ENCODE measurements around the gene BACH1. TPM values are rescaled to one million over a fixed set of nuclear protein-coding genes. Genes with fewer than 3 reads are reported as not detected.

Gene BACH1
- total and polyA plus RNA-seq, 10 donors, result 6.7 to 131 (median 89.5) TPM

GRCh38 chr21:29386803-29387202 is 88.1 kb downstream of the BACH1 start:
- Histone ChIP-seq H3K4me3 (no peak overlapping the region), H3K27ac (no peak overlapping the region), H3K4me1 (no peaks in the 10 kb centered on the region), H3K9me3 (no peaks in the 10 kb centered on the region), H3K36me3 (peaks cover 0 to 4% (median 0%) of the 10 kb centered on the region in 6 donors), H3K27me3 (replicated peaks in 1 of 7) (no peaks in the 10 kb centered on the region)
- no peak for DNase-seq
- TF ChIP-seq CTCF (IDR thresholded peaks at IDR 0.05 in 8 of 11, conservative IDR thresholded peaks at IDR 0.05 in 3 of 11) (no peak), POLR2A (IDR thresholded peaks at IDR 0.05) (no peak), POLR2AphosphoS5 (IDR thresholded peaks at IDR 0.05) (no peak)
- 92 to 97% (median 94%) methylated on average over 4 of the region's 4 CpGs for WGBS, 5 donors
- intact Hi-C loops (cut with DNase I; ENCODE audit: low total_unique reads), result no loop called here

- H3K4me3 ChIP-seq, result no peak overlapping the region
- no peaks in the 10 kb centered on the region for H3K27me3 ChIP-seq (replicated peaks in 1 of 7)
- no peaks in the 10 kb centered on the region for H3K4me1 ChIP-seq
- H3K36me3 ChIP-seq, result peaks cover 0 to 4% (median 0%) of the 10 kb centered on the region in 6 donors
- TF ChIP-seq POLR2A (IDR thresholded peaks at IDR 0.05) (no peak), POLR2AphosphoS5 (IDR thresholded peaks at IDR 0.05) (no peak), CTCF (IDR thresholded peaks at IDR 0.05 in 8 of 11, conservative IDR thresholded peaks at IDR 0.05 in 3 of 11) (no peak)
- 91 to 97% (median 95%) methylated on average over 5 of the region's 5 CpGs for WGBS, 5 donors
- DNase-seq, result no peak
- H3K27ac ChIP-seq, result no peak overlapping the region
- no peaks in the 10 kb centered on the region for H3K9me3 ChIP-seq
- intact Hi-C loops (cut with DNase I; ENCODE audit: low total_unique reads), result no loop called here
Measured at GRCh38 chr21:29387598-29387997, 88.9 kb downstream of the BACH1 start.

- WGBS, 5 donors, result 83 to 95% (median 90%) methylated on average over 3 of the region's 3 CpGs
- no peaks in the 10 kb centered on the region for H3K4me1 ChIP-seq
- intact Hi-C loops (cut with DNase I; ENCODE audit: low total_unique reads), result no loop called here
Measured at GRCh38 chr21:29389136-29389535, 90.4 kb downstream of the BACH1 start.

GRCh38 chr21:29390778-29391177 is 92.1 kb downstream of the BACH1 start:
- intact Hi-C loops (cut with DNase I; ENCODE audit: low total_unique reads), result no loop called here
- TF ChIP-seq CTCF (IDR thresholded peaks at IDR 0.05 in 8 of 11, conservative IDR thresholded peaks at IDR 0.05 in 3 of 11) (no peak), POLR2A (IDR thresholded peaks at IDR 0.05) (no peak), POLR2AphosphoS5 (IDR thresholded peaks at IDR 0.05) (no peak)
- no peak for DNase-seq
- WGBS, 5 donors, result 95 to 97% (median 97%) methylated on average over 2 of the region's 2 CpGs
- no peaks in the 10 kb centered on the region for H3K27me3 ChIP-seq (replicated peaks in 1 of 7)
- peaks cover 0 to 6% (median 0%) of the 10 kb centered on the region in 8 donors for H3K9me3 ChIP-seq
- H3K4me3 ChIP-seq, result no peak overlapping the region
- H3K36me3 ChIP-seq, result peaks cover 0 to 4% (median 0%) of the 10 kb centered on the region in 6 donors
- H3K4me1 ChIP-seq, result no peaks in the 10 kb centered on the region
- H3K27ac ChIP-seq, result no peak overlapping the region

More at GRCh38 chr21:29389136-29389535, 90.4 kb downstream of the BACH1 start:
- H3K27me3 ChIP-seq (replicated peaks in 1 of 7), result no peaks in the 10 kb centered on the region
- DNase-seq, result no peak
- H3K4me3 ChIP-seq, result no peak overlapping the region
- TF ChIP-seq CTCF (IDR thresholded peaks at IDR 0.05 in 8 of 11, conservative IDR thresholded peaks at IDR 0.05 in 3 of 11) (no peak), POLR2A (IDR thresholded peaks at IDR 0.05) (no peak), POLR2AphosphoS5 (IDR thresholded peaks at IDR 0.05) (no peak)
- H3K9me3 ChIP-seq, result peaks cover 0 to 6% (median 0%) of the 10 kb centered on the region in 8 donors
- no peak overlapping the region for H3K27ac ChIP-seq
- peaks cover 0 to 4% (median 0%) of the 10 kb centered on the region in 6 donors for H3K36me3 ChIP-seq
